ENCODE data around the gene GPC6.

The GPC6 gene

GRCh38 chr13:93293710-93294109, 67.1 kb downstream of the GPC6 start:
- no peaks in the 10 kb centered on the region for H3K79me1 ChIP-seq (ENCODE audit: low read depth, low read length)
- no peak overlapping the region for H2BK120ac ChIP-seq (ENCODE audit: low read depth, low read length)
- H2BK12ac ChIP-seq (ENCODE audit: low read length), result no peak overlapping the region
- H4K91ac ChIP-seq (ENCODE audit: low read depth, low read length, poor library complexity), result no peak overlapping the region
- H3K27me3 ChIP-seq (ENCODE audit: control insufficient read depth in 3 of 3, insufficient read depth in 3 of 3, low read depth in 1 of 3, low read length in 3 of 3), result peaks cover 0 to 84% (median 0%) of the 10 kb centered on the region in 3 experiments
- H3K23ac ChIP-seq (ENCODE audit: low read depth, low read length, poor library complexity), result no peak overlapping the region
- no peak overlapping the region for H2BK15ac ChIP-seq (ENCODE audit: low read length)
- H3K27ac ChIP-seq (replicated peaks; ENCODE audit: low read length), result no peak overlapping the region
- peaks cover 0 to 3% of the 10 kb centered on the region in 2 donors for H3K9me3 ChIP-seq (replicated peaks in 1 of 2; ENCODE audit: control insufficient read depth in 2 of 2, insufficient read depth in 1 of 2, low read depth in 1 of 2, low read length in 2 of 2)
- no peak overlapping the region for H3K4ac ChIP-seq (ENCODE audit: low read length)
- no peak overlapping the region for H3K9ac ChIP-seq (ENCODE audit: low read depth, low read length, poor library complexity)
- H2AK5ac ChIP-seq (ENCODE audit: low read depth, low read length), result no peak overlapping the region
- WGBS, 2 donors (ENCODE audit: extremely low coverage in 2 of 2, insufficient read length in 2 of 2, insufficient replicate concordance in 1 of 2), result no CpG with 5 or more reads among the region's 1 CpG
- no peak overlapping the region for H3K18ac ChIP-seq (ENCODE audit: low read length)
- no peak overlapping the region for H2AFZ ChIP-seq (ENCODE audit: low read length)
- H3K4me3 ChIP-seq (ENCODE audit: low read length in 2 of 2), result no peak overlapping the region
- peaks cover 0 to 15% of the 10 kb centered on the region in 2 donors for H3K4me1 ChIP-seq (ENCODE audit: control insufficient read depth in 2 of 2, insufficient read depth in 1 of 2, low read depth in 1 of 2, low read length in 2 of 2)
- DNase-seq (ENCODE audit: low spot score), result peak; percentile 61
- H2BK5ac ChIP-seq (ENCODE audit: low read length), result no peak overlapping the region
- no peaks in the 10 kb centered on the region for H3K36me3 ChIP-seq (replicated peaks in 1 of 2; ENCODE audit: control insufficient read depth in 2 of 2, insufficient read depth in 2 of 2, low read length in 2 of 2)
- no peak overlapping the region for H4K8ac ChIP-seq (ENCODE audit: low read depth, low read length)
- H3K4me2 ChIP-seq (ENCODE audit: insufficient read depth, low read length, poor library complexity, severe bottlenecking), result no peak overlapping the region
- no peak overlapping the region for H3K14ac ChIP-seq (ENCODE audit: low read length)

- H4K91ac ChIP-seq (ENCODE audit: low read depth, low read length, poor library complexity), result no peak overlapping the region
- peaks cover 0 to 74% (median 0%) of the 10 kb centered on the region in 3 experiments for H3K27me3 ChIP-seq (ENCODE audit: control insufficient read depth in 3 of 3, insufficient read depth in 3 of 3, low read depth in 1 of 3, low read length in 3 of 3)
- H3K9me3 ChIP-seq (replicated peaks in 1 of 2; ENCODE audit: control insufficient read depth in 2 of 2, insufficient read depth in 1 of 2, low read depth in 1 of 2, low read length in 2 of 2), result peaks cover 0 to 3% of the 10 kb centered on the region in 2 donors
- H4K8ac ChIP-seq (ENCODE audit: low read depth, low read length), result no peak overlapping the region
- H3K36me3 ChIP-seq (replicated peaks in 1 of 2; ENCODE audit: control insufficient read depth in 2 of 2, insufficient read depth in 2 of 2, low read length in 2 of 2), result no peaks in the 10 kb centered on the region
- H3K27ac ChIP-seq (replicated peaks; ENCODE audit: low read length), result no peak overlapping the region
- H3K23ac ChIP-seq (ENCODE audit: low read depth, low read length, poor library complexity), result no peak overlapping the region
- H2BK15ac ChIP-seq (ENCODE audit: low read length), result no peak overlapping the region
- no peak overlapping the region for H3K14ac ChIP-seq (ENCODE audit: low read length)
- DNase-seq (ENCODE audit: low spot score), result no peak
- no peaks in the 10 kb centered on the region for H3K79me1 ChIP-seq (ENCODE audit: low read depth, low read length)
- no peak overlapping the region for H3K4me2 ChIP-seq (ENCODE audit: insufficient read depth, low read length, poor library complexity, severe bottlenecking)
- no peak overlapping the region for H2BK5ac ChIP-seq (ENCODE audit: low read length)
- no peak overlapping the region for H3K4ac ChIP-seq (ENCODE audit: low read length)
- H2BK120ac ChIP-seq (ENCODE audit: low read depth, low read length), result no peak overlapping the region
- H3K4me1 ChIP-seq (ENCODE audit: control insufficient read depth in 2 of 2, insufficient read depth in 1 of 2, low read depth in 1 of 2, low read length in 2 of 2), result peaks cover 0 to 15% of the 10 kb centered on the region in 2 donors
- no CpG with 5 or more reads among the region's 2 CpGs for WGBS, 2 donors (ENCODE audit: extremely low coverage in 2 of 2, insufficient read length in 2 of 2, insufficient replicate concordance in 1 of 2)
- H2BK12ac ChIP-seq (ENCODE audit: low read length), result no peak overlapping the region
- H2AK5ac ChIP-seq (ENCODE audit: low read depth, low read length), result no peak overlapping the region
- H2AFZ ChIP-seq (ENCODE audit: low read length), result no peak overlapping the region
- H3K4me3 ChIP-seq (ENCODE audit: low read length in 2 of 2), result no peak overlapping the region
- H3K9ac ChIP-seq (ENCODE audit: low read depth, low read length, poor library complexity), result no peak overlapping the region
- no peak overlapping the region for H3K18ac ChIP-seq (ENCODE audit: low read length)
Observed at GRCh38 chr13:93296584-93296983, 70.0 kb downstream of the GPC6 start.

- Histone ChIP-seq H3K4me3 (ENCODE audit: low read length in 2 of 2) (no peak overlapping the region), H3K27ac (replicated peaks; ENCODE audit: low read length) (no peak overlapping the region)
Observed at GRCh38 chr13:93298713-93299112, 72.1 kb downstream of the GPC6 start.

GRCh38 chr13:93304134-93304533, 77.5 kb downstream of the GPC6 start:
- Histone ChIP-seq H4K91ac (ENCODE audit: low read depth, low read length, poor library complexity) (no peak overlapping the region), H3K4me1 (ENCODE audit: control insufficient read depth in 2 of 2, insufficient read depth in 1 of 2, low read depth in 1 of 2, low read length in 2 of 2) (no peaks in the 10 kb centered on the region), H3K27ac (replicated peaks; ENCODE audit: low read length) (no peak overlapping the region), H3K4me3 (ENCODE audit: low read length in 2 of 2) (no peak overlapping the region), H2BK15ac (ENCODE audit: low read length) (no peak overlapping the region), H2AFZ (ENCODE audit: low read length) (no peak overlapping the region), H2BK12ac (ENCODE audit: low read length) (no peak overlapping the region), H3K14ac (ENCODE audit: low read length) (no peak overlapping the region), H3K9ac (ENCODE audit: low read depth, low read length, poor library complexity) (no peak overlapping the region), H2AK5ac (ENCODE audit: low read depth, low read length) (no peak overlapping the region), H3K23ac (ENCODE audit: low read depth, low read length, poor library complexity) (no peak overlapping the region), H4K8ac (ENCODE audit: low read depth, low read length) (no peak overlapping the region), H3K4me2 (ENCODE audit: insufficient read depth, low read length, poor library complexity, severe bottlenecking) (no peak overlapping the region), H3K4ac (ENCODE audit: low read length) (no peak overlapping the region), H3K36me3 (replicated peaks in 1 of 2; ENCODE audit: control insufficient read depth in 2 of 2, insufficient read depth in 2 of 2, low read length in 2 of 2) (no peaks in the 10 kb centered on the region), H3K79me1 (ENCODE audit: low read depth, low read length) (no peaks in the 10 kb centered on the region), H2BK120ac (ENCODE audit: low read depth, low read length) (no peak overlapping the region), H3K18ac (ENCODE audit: low read length) (no peak overlapping the region), H2BK5ac (ENCODE audit: low read length) (no peak overlapping the region), H3K9me3 (replicated peaks in 1 of 2; ENCODE audit: control insufficient read depth in 2 of 2, insufficient read depth in 1 of 2, low read depth in 1 of 2, low read length in 2 of 2) (no peaks in the 10 kb centered on the region), H3K27me3 (ENCODE audit: control insufficient read depth in 3 of 3, insufficient read depth in 3 of 3, low read depth in 1 of 3, low read length in 3 of 3) (peaks cover 0 to 24% (median 0%) of the 10 kb centered on the region in 3 experiments)
- WGBS, 2 donors (ENCODE audit: extremely low coverage in 2 of 2, insufficient read length in 2 of 2, insufficient replicate concordance in 1 of 2), result no CpG with 5 or more reads among the region's 5 CpGs
- no peak for DNase-seq (ENCODE audit: low spot score)

More at GRCh38 chr13:93298713-93299112, 72.1 kb downstream of the GPC6 start:
- no peak overlapping the region for H3K4me2 ChIP-seq (ENCODE audit: insufficient read depth, low read length, poor library complexity, severe bottlenecking)
- peaks cover 0 to 68% (median 0%) of the 10 kb centered on the region in 3 experiments for H3K27me3 ChIP-seq (ENCODE audit: control insufficient read depth in 3 of 3, insufficient read depth in 3 of 3, low read depth in 1 of 3, low read length in 3 of 3)
- no peak overlapping the region for H2BK120ac ChIP-seq (ENCODE audit: low read depth, low read length)
- H3K79me1 ChIP-seq (ENCODE audit: low read depth, low read length), result no peaks in the 10 kb centered on the region
- no peak overlapping the region for H3K23ac ChIP-seq (ENCODE audit: low read depth, low read length, poor library complexity)
- WGBS, 2 donors (ENCODE audit: extremely low coverage in 2 of 2, insufficient read length in 2 of 2, insufficient replicate concordance in 1 of 2), result no CpG with 5 or more reads among the region's 4 CpGs
- H4K91ac ChIP-seq (ENCODE audit: low read depth, low read length, poor library complexity), result no peak overlapping the region
- no peaks in the 10 kb centered on the region for H3K36me3 ChIP-seq (replicated peaks in 1 of 2; ENCODE audit: control insufficient read depth in 2 of 2, insufficient read depth in 2 of 2, low read length in 2 of 2)
- H3K9ac ChIP-seq (ENCODE audit: low read depth, low read length, poor library complexity), result no peak overlapping the region
- H2BK5ac ChIP-seq (ENCODE audit: low read length), result no peak overlapping the region
- H2BK15ac ChIP-seq (ENCODE audit: low read length), result no peak overlapping the region
- H3K18ac ChIP-seq (ENCODE audit: low read length), result no peak overlapping the region
- no peak for DNase-seq (ENCODE audit: low spot score)
- H3K4ac ChIP-seq (ENCODE audit: low read length), result no peak overlapping the region
- no peak overlapping the region for H2BK12ac ChIP-seq (ENCODE audit: low read length)
- H3K14ac ChIP-seq (ENCODE audit: low read length), result no peak overlapping the region
- H2AK5ac ChIP-seq (ENCODE audit: low read depth, low read length), result no peak overlapping the region
- no peak overlapping the region for H4K8ac ChIP-seq (ENCODE audit: low read depth, low read length)
- peaks cover 0 to 3% of the 10 kb centered on the region in 2 donors for H3K9me3 ChIP-seq (replicated peaks in 1 of 2; ENCODE audit: control insufficient read depth in 2 of 2, insufficient read depth in 1 of 2, low read depth in 1 of 2, low read length in 2 of 2)
- H2AFZ ChIP-seq (ENCODE audit: low read length), result no peak overlapping the region
- H3K4me1 ChIP-seq (ENCODE audit: control insufficient read depth in 2 of 2, insufficient read depth in 1 of 2, low read depth in 1 of 2, low read length in 2 of 2), result peaks cover 0 to 13% of the 10 kb centered on the region in 2 donors

All from neuronal stem cell (in vitro differentiated cells).